ENCODE data around the gene SLC25A45.
A peak's percentile ranks its signal among the peaks of the same experiment; 100 is the strongest.

The SLC25A45 gene

DNA sequence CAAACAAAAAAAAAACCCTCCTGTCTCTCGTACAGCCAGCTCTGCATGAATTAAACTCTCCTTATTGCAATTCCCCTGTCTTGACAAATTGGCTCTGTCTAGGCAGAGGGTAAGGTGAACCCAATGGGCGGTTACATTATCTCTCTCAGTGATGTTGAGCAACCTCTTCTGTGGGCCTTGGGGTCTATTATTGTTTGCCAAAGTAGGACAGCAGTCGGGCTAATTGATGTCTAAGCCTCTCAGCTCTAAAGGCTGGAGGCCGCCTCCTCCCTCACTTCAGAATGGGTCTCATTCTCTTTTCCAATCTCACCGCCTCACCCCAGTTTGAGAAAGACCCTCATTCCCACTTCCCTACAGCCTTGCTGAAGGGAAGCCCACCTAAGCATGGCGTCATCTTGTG, 1.3 kb upstream of the SLC25A45 start:
- no peak for TF ChIP-seq CTCF (IDR thresholded peaks at IDR 0.05; ENCODE audit: insufficient read depth, low read depth, low read length, missing control alignments)
- DNase-seq (ENCODE audit: low read depth), result no peak
- H3K4me3 ChIP-seq (ENCODE audit: low read length), result no peak overlapping the region

DNA sequence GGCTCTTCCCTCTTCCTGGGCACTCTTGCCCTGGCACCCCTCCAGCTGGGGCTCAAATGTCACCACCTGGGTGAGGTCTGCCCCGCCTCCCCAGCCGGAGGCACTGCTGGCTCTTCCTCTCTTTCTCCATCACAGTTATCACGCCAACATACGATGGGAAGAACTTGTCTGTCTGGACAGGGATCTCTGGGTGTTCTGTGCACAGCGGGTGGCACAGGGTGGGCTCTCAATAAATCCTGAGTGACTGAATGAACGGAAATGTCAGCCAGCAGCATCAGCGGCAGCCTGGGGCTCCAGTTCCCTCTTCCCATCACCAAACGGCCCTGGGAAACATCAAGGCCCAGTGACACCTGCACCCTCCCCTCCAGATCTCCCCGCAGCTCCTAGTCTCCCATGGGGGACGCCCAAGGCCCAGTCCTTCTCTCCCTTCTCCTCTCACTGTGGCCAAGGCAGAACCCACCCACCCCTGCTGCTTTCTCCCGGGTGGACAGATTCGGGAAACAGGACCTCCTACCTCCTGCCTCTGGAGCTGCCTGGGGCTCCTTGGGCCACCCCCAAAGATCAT, 440 bp upstream of the SLC25A45 start:
- no peak for DNase-seq (ENCODE audit: low read depth)
- no peak for TF ChIP-seq CTCF (IDR thresholded peaks at IDR 0.05; ENCODE audit: insufficient read depth, low read depth, low read length, missing control alignments)
- H3K4me3 ChIP-seq (ENCODE audit: low read length), result peak overlapping the region; percentile 31

DNA sequence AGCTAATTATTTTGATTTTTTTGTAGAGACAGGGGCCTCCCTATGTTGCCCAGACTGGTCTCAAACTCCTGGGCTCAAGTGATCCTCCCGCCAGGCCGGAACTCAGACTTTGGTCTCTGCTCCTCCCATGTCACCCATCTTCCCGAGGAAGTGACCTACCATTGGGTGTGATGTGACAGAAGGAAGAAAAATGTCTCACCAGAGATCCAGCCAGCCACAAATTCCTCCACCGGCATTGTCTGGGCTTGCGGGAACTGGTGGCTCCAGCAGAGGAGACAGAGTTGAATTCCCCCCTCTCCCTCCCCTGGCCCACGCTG, 772 bp downstream of the SLC25A45 start:
- no peak for TF ChIP-seq CTCF (IDR thresholded peaks at IDR 0.05; ENCODE audit: insufficient read depth, low read depth, low read length, missing control alignments)
- DNase-seq (ENCODE audit: low read depth), result peak; percentile 91
- H3K4me3 ChIP-seq (ENCODE audit: low read length), result peak overlapping the region; percentile 26

DNA sequence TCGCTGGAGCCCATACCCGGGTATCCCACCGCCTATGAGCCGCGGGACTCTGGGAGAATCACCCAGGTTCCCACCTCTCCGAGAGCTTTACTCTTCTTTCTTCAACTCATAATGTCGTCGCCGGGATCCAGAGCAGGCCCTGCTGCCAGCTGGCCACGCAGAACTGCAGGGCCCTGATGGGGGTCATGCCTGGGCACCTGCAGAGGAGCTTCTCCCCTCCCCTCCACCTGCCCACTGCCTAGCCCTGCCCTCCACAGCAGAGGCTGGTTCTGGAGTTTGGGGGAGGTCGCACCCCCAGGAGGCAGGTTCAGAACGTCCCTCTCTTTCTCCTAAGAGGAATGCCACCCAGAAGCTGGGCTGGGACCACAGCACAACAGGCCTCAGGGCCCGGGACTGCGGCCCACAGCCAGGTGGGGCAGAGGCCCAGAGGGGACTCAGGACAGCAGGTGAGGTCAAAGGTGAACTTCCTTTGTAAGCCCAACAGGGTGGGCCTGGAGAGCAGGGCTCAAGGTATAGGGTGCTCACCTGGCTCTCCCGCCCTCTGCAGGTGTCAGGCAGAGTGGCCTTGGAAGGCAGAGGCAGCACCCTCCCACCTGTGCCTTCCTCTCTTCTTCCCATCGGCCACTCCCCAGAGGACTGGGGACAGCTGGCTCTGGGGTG, 1.9 kb downstream of the SLC25A45 start:
- no peak for DNase-seq (ENCODE audit: low read depth)

GRCh38 chr11:65379698-65380459, 2.6 kb downstream of the SLC25A45 start:
- no peak for DNase-seq (ENCODE audit: low read depth)
- H3K4me3 ChIP-seq (ENCODE audit: low read length), result no peak overlapping the region
- no peak for TF ChIP-seq CTCF (IDR thresholded peaks at IDR 0.05; ENCODE audit: insufficient read depth, low read depth, low read length, missing control alignments)

More for the DNA sequence above, 1.9 kb downstream of the SLC25A45 start:
- no peak for TF ChIP-seq CTCF (IDR thresholded peaks at IDR 0.05; ENCODE audit: insufficient read depth, low read depth, low read length, missing control alignments)
- no peak overlapping the region for H3K4me3 ChIP-seq (ENCODE audit: low read length)

DNA sequence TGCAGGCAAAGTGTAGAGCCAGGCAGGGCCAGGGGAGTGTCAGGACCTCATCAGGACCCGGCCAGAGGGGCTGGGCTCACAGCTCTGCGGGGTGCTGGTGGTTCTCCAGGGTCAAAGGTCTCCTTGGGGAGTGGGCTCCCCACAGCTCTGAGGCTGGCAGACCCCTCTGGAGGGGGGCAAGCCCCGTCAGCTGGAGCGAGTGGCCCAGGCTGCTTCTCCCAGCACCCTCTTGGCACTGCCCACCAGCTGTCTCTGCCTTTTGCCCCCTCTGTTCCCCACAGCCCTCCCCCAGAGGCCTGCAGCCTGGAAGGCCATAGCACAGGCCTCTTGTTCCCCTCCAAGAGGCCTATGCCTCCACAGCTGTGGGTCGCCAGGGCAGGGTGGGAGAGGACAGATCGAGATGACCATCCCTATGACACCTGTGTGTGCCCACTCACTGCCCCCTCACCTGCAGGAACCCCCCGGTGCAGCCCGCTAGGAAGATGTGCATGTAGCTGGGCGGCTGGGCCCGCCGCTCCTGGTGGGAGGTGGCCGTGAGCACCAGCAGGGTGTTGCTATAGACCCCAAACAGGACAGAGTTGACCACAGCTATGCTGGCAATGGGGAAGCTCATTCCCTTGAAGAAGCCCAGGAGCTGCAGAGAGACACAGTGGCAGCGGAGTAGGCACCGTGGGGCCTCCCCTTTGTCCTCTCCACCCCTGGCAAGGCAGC, 3.4 kb downstream of the SLC25A45 start:
- no peak for DNase-seq (ENCODE audit: low read depth)
- TF ChIP-seq CTCF (IDR thresholded peaks at IDR 0.05; ENCODE audit: insufficient read depth, low read depth, low read length, missing control alignments), result no peak
- no peak overlapping the region for H3K4me3 ChIP-seq (ENCODE audit: low read length)

Data from epithelial cell of esophagus (primary cell).